ENCODE data around the gene MRPS22.

DNA sequence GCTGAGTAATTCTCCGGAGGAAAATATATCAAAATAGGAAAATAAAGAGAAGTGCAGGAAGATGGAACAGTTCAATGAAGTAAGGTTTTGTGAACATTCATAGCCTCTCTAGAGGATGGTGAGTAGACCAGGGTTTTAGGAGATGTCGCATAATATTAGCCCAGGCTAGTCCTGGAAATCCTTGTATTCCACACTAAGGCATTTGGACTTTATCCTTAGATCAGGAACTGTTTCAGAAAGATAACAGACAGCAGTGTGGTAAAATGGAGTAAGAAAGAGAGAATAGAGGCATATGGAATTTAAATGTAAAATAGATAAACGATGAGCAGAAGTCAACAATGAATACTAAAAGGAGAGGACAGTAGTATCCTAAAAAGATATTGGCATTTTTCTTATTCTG lies 33.6 kb downstream of the MRPS22 start:
- TF ChIP-seq, protein P1, sequence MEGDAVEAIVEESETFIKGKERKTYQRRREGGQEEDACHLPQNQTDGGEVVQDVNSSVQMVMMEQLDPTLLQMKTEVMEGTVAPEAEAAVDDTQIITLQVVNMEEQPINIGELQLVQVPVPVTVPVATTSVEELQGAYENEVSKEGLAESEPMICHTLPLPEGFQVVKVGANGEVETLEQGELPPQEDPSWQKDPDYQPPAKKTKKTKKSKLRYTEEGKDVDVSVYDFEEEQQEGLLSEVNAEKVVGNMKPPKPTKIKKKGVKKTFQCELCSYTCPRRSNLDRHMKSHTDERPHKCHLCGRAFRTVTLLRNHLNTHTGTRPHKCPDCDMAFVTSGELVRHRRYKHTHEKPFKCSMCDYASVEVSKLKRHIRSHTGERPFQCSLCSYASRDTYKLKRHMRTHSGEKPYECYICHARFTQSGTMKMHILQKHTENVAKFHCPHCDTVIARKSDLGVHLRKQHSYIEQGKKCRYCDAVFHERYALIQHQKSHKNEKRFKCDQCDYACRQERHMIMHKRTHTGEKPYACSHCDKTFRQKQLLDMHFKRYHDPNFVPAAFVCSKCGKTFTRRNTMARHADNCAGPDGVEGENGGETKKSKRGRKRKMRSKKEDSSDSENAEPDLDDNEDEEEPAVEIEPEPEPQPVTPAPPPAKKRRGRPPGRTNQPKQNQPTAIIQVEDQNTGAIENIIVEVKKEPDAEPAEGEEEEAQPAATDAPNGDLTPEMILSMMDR (IDR thresholded peaks at IDR 0.05) = no peak
- TF ChIP-seq POLR2A (IDR thresholded peaks at IDR 0.05) = no peak
- no peak for TF ChIP-seq POLR2AphosphoS5 (IDR thresholded peaks at IDR 0.05)
- no peak for TF ChIP-seq EP300 (IDR thresholded peaks at IDR 0.05)

Data from stomach (tissue), 4 donors.